Activated T-cell treated with anti-CD3 and anti-CD28 coated beads, Interleukin-2, amount 50 U/mL, for 72 hours (primary cell): Measurements from ENCODE around the gene PTBP2. TPM values are rescaled to one million over a fixed set of nuclear protein-coding genes. Genes with fewer than 3 reads are reported as not detected.
"Not testable (repeated sequence)": the region's sequence is repeated elsewhere in the genome, so short reads cannot be mapped to it uniquely, and the experiment has no call there.

Source experiments
- ATAC-seq, 2 donors: fragments of 150-1000 bp; cut with Tn5 transposase; replicated peaks in 1 of 2; 2 replicates each; pipeline ENCODE4 v1.10.0; 2021; ENCODE audit warnings: moderate library complexity in 2 of 2, mild to moderate bottlenecking in 1 of 2
- DNase-seq, 2 donors: peaks; one replicate each; pipeline ENCODE4 v3.0.0; 2021 to 2022; ENCODE audit warnings: mixed read lengths in 1 of 2
- H3K27ac Mint-ChIP-seq: one replicate; pipeline ENCODE4 v1.8.0; 2022; ENCODE audit warnings: mild to moderate bottlenecking, moderate library complexity, mixed read lengths
- H3K27me3 Mint-ChIP-seq: one replicate; pipeline ENCODE4 v1.8.0; 2022; ENCODE audit warnings: low read depth, mixed read lengths
- H3K36me3 Mint-ChIP-seq, 2 donors: one replicate each; pipeline ENCODE4 v1.8.0; 2022; ENCODE audit warnings: mixed read lengths in 2 of 2, mild to moderate bottlenecking in 1 of 2; ENCODE audit not compliant: insufficient read depth in 2 of 2
- H3K4me1 Mint-ChIP-seq: one replicate; pipeline ENCODE4 v1.8.0; 2022; ENCODE audit warnings: low read depth, mixed read lengths
- H3K4me3 Mint-ChIP-seq, 2 donors: one replicate each; pipeline ENCODE4 v1.8.0; 2022; ENCODE audit warnings: mild to moderate bottlenecking in 2 of 2, mixed read lengths in 2 of 2, moderate library complexity in 2 of 2
- H3K9me3 Mint-ChIP-seq, 2 donors: one replicate each; pipeline ENCODE4 v1.8.0; 2022; ENCODE audit warnings: mixed read lengths in 2 of 2
- total RNA-seq, 2 donors: library from RNA; stranded (reverse); gene quantifications; one replicate each; pipeline ENCODE4 v1.2.3, GENCODE V29; 2022

PTBP2 gene
- total RNA-seq, 2 donors from 2014 or later = 14.3 to 14.5 TPM

- Mint-ChIP-seq H3K36me3 (peaks cover 4 to 28% of the 10 kb centered on the region in 2 donors), H3K27ac (no peak overlapping the region), H3K4me1 (peaks cover 18% of the 10 kb centered on the region), H3K4me3 (no peak overlapping the region), H3K27me3 (no peaks in the 10 kb centered on the region), H3K9me3 (no peaks in the 10 kb centered on the region)
- ATAC-seq = no peak
- DNase-seq = no peak
Observed at GRCh38 chr1:96748078-96748477, 26.5 kb downstream of the PTBP2 start.

- Mint-ChIP-seq H3K36me3 (peaks cover 6 to 37% of the 10 kb centered on the region in 2 donors), H3K4me1 (peaks cover 18% of the 10 kb centered on the region), H3K4me3 (no peak overlapping the region), H3K27me3 (no peaks in the 10 kb centered on the region), H3K9me3 (no peaks in the 10 kb centered on the region), H3K27ac (peak overlapping the region; percentile 68)
- no peak for ATAC-seq
- DNase-seq = no peak
Observed at GRCh38 chr1:96749618-96750017, 28.0 kb downstream of the PTBP2 start.

- peaks cover 10 to 48% of the 10 kb centered on the region in 2 donors for H3K36me3 Mint-ChIP-seq
Observed at GRCh38 chr1:96752394-96752793, 30.8 kb downstream of the PTBP2 start.

GRCh38 chr1:96756789-96757188 is 35.2 kb downstream of the PTBP2 start:
- no peak for ATAC-seq
- no peaks in the 10 kb centered on the region for H3K27me3 Mint-ChIP-seq
- no peak overlapping the region for H3K4me3 Mint-ChIP-seq
- no peak for DNase-seq
- no peak overlapping the region for H3K27ac Mint-ChIP-seq
- H3K9me3 Mint-ChIP-seq = peaks cover 5% of the 10 kb centered on the region in 2 donors
- no peaks in the 10 kb centered on the region for H3K4me1 Mint-ChIP-seq
- H3K36me3 Mint-ChIP-seq = peaks cover 17 to 68% of the 10 kb centered on the region in 2 donors

More at GRCh38 chr1:96752394-96752793, 30.8 kb downstream of the PTBP2 start:
- DNase-seq = no peak
- Mint-ChIP-seq H3K9me3 (no peaks in the 10 kb centered on the region), H3K27ac (no peak overlapping the region), H3K4me1 (peaks cover 18% of the 10 kb centered on the region), H3K27me3 (no peaks in the 10 kb centered on the region), H3K4me3 (no peak overlapping the region)
- no peak for ATAC-seq

- H3K27ac Mint-ChIP-seq, H3K9me3 Mint-ChIP-seq, ATAC-seq, H3K27me3 Mint-ChIP-seq, DNase-seq, H3K4me3 Mint-ChIP-seq, H3K4me1 Mint-ChIP-seq: not testable (repeated sequence)
- peaks cover 7 to 31% of the 10 kb centered on the region in 2 donors for H3K36me3 Mint-ChIP-seq
Observed at GRCh38 chr1:96762586-96762985, 41.0 kb downstream of the PTBP2 start.

GRCh38 chr1:96763514-96763913 is 41.9 kb downstream of the PTBP2 start:
- ATAC-seq (no peak), DNase-seq (no peak)
- Mint-ChIP-seq H3K27ac (no peak overlapping the region), H3K4me1 (no peaks in the 10 kb centered on the region), H3K9me3 (peaks cover 3 to 4% of the 10 kb centered on the region in 2 donors), H3K27me3 (no peaks in the 10 kb centered on the region), H3K4me3 (no peak overlapping the region), H3K36me3 (peaks cover 7 to 27% of the 10 kb centered on the region in 2 donors)

GRCh38 chr1:96764469-96764868 is 42.9 kb downstream of the PTBP2 start:
- ATAC-seq = no peak
- Mint-ChIP-seq H3K9me3 (peaks cover 3 to 4% of the 10 kb centered on the region in 2 donors), H3K4me1 (no peaks in the 10 kb centered on the region), H3K27me3 (no peaks in the 10 kb centered on the region), H3K36me3 (peaks cover 7 to 19% of the 10 kb centered on the region in 2 donors), H3K27ac (no peak overlapping the region), H3K4me3 (no peak overlapping the region)
- DNase-seq = no peak

- Mint-ChIP-seq H3K27ac (no peak overlapping the region), H3K4me3 (no peak overlapping the region), H3K27me3 (no peaks in the 10 kb centered on the region), H3K4me1 (no peaks in the 10 kb centered on the region), H3K36me3 (peaks cover 6 to 13% of the 10 kb centered on the region in 2 donors), H3K9me3 (no peaks in the 10 kb centered on the region)
- no peak for DNase-seq
- no peak for ATAC-seq
Observed at GRCh38 chr1:96771847-96772246, 50.3 kb downstream of the PTBP2 start.

GRCh38 chr1:96772349-96772748 is 50.8 kb downstream of the PTBP2 start:
- Mint-ChIP-seq H3K27me3 (no peaks in the 10 kb centered on the region), H3K9me3 (no peaks in the 10 kb centered on the region), H3K27ac (no peak overlapping the region)

GRCh38 chr1:96772972-96773371 is 51.4 kb downstream of the PTBP2 start:
- Mint-ChIP-seq H3K27ac (no peak overlapping the region), H3K36me3 (peaks cover 6 to 13% of the 10 kb centered on the region in 2 donors), H3K4me1 (no peaks in the 10 kb centered on the region), H3K27me3 (no peaks in the 10 kb centered on the region), H3K4me3 (no peak overlapping the region), H3K9me3 (no peaks in the 10 kb centered on the region)
- no peak for DNase-seq
- no peak for ATAC-seq

More at GRCh38 chr1:96772349-96772748, 50.8 kb downstream of the PTBP2 start:
- no peak for ATAC-seq
- no peak for DNase-seq
- no peak overlapping the region for H3K4me3 Mint-ChIP-seq
- H3K4me1 Mint-ChIP-seq = no peaks in the 10 kb centered on the region
- H3K36me3 Mint-ChIP-seq = peaks cover 6 to 13% of the 10 kb centered on the region in 2 donors

GRCh38 chr1:96782206-96782605 is 60.6 kb downstream of the PTBP2 start:
- no peak for ATAC-seq
- H3K36me3 Mint-ChIP-seq = peaks cover 2 to 22% of the 10 kb centered on the region in 2 donors

GRCh38 chr1:96782856-96783255 is 61.3 kb downstream of the PTBP2 start:
- ATAC-seq (no peak), DNase-seq (no peak)
- Mint-ChIP-seq H3K9me3 (no peaks in the 10 kb centered on the region), H3K27me3 (no peaks in the 10 kb centered on the region), H3K4me3 (no peak overlapping the region), H3K27ac (no peak overlapping the region), H3K4me1 (no peaks in the 10 kb centered on the region), H3K36me3 (peaks cover 2 to 24% of the 10 kb centered on the region in 2 donors)

More at GRCh38 chr1:96782206-96782605, 60.6 kb downstream of the PTBP2 start:
- Mint-ChIP-seq H3K4me3 (no peak overlapping the region), H3K4me1 (no peaks in the 10 kb centered on the region), H3K27me3 (no peaks in the 10 kb centered on the region), H3K27ac (no peak overlapping the region), H3K9me3 (no peaks in the 10 kb centered on the region)
- DNase-seq = no peak

- Mint-ChIP-seq H3K27ac (no peak overlapping the region), H3K4me3 (no peak overlapping the region), H3K9me3 (no peaks in the 10 kb centered on the region), H3K36me3 (peaks cover 1 to 16% of the 10 kb centered on the region in 2 donors), H3K27me3 (no peaks in the 10 kb centered on the region), H3K4me1 (no peaks in the 10 kb centered on the region)
- DNase-seq (no peak), ATAC-seq (no peak)
Observed at GRCh38 chr1:96790599-96790998, 69.0 kb downstream of the PTBP2 start.

GRCh38 chr1:96792220-96792619 is 70.6 kb downstream of the PTBP2 start:
- Mint-ChIP-seq H3K27ac (no peak overlapping the region), H3K27me3 (no peaks in the 10 kb centered on the region), H3K4me1 (no peaks in the 10 kb centered on the region), H3K9me3 (no peaks in the 10 kb centered on the region), H3K4me3 (no peak overlapping the region), H3K36me3 (peaks cover 8 to 19% of the 10 kb centered on the region in 2 donors)
- DNase-seq (no peak), ATAC-seq (no peak)
